CD4-positive, alpha-beta T cell treated with Interferon gamma for 1 hour (primary cell): ENCODE data around the gene BLTP3A.
"Not testable (repeated sequence)": the region's sequence is repeated elsewhere in the genome, so short reads cannot be mapped to it uniquely, and the experiment has no call there.

Experiments
- DNase-seq: peaks from one replicate; pipeline ENCODE4 v3.0.0-alpha.2; 2020

BLTP3A gene

GRCh38 chr6:34793877-34794276 lies 2.0 kb downstream of the BLTP3A start:
- DNase-seq = no peak

GRCh38 chr6:34795836-34796425 lies 4.0 kb downstream of the BLTP3A start:
- DNase-seq = no peak

GRCh38 chr6:34798057-34798456 lies 6.2 kb downstream of the BLTP3A start:
- DNase-seq = no peak

- DNase-seq = no peak
These were observed 7.7 kb downstream of the BLTP3A start for GRCh38 chr6:34799547-34799946.

GRCh38 chr6:34804543-34804942 lies 12.7 kb downstream of the BLTP3A start:
- DNase-seq = no peak

- not testable (repeated sequence) for DNase-seq
These were observed 13.2 kb downstream of the BLTP3A start for GRCh38 chr6:34805074-34805473.

- DNase-seq = no peak
These were observed 15.0 kb downstream of the BLTP3A start for GRCh38 chr6:34806738-34807453.

GRCh38 chr6:34808473-34808872 lies 16.6 kb downstream of the BLTP3A start:
- not testable (repeated sequence) for DNase-seq

GRCh38 chr6:34809419-34809818 lies 17.5 kb downstream of the BLTP3A start:
- not testable (repeated sequence) for DNase-seq

GRCh38 chr6:34810017-34810882 lies 18.4 kb downstream of the BLTP3A start:
- no peak for DNase-seq

GRCh38 chr6:34810936-34811632 lies 19.2 kb downstream of the BLTP3A start:
- DNase-seq = no peak

GRCh38 chr6:34813028-34813713 lies 21.3 kb downstream of the BLTP3A start:
- DNase-seq = no peak

- no peak for DNase-seq
These were observed 24.9 kb downstream of the BLTP3A start for GRCh38 chr6:34816635-34817301.

- DNase-seq = no peak
These were observed 25.6 kb downstream of the BLTP3A start for GRCh38 chr6:34817446-34817845.

GRCh38 chr6:34818872-34819570 lies 27.1 kb downstream of the BLTP3A start:
- DNase-seq = not testable (repeated sequence)

GRCh38 chr6:34819571-34820480 lies 27.9 kb downstream of the BLTP3A start:
- no peak for DNase-seq

- no peak for DNase-seq
These were observed 37.3 kb downstream of the BLTP3A start for GRCh38 chr6:34829137-34829536.

GRCh38 chr6:34832942-34833341 lies 41.1 kb downstream of the BLTP3A start:
- DNase-seq = no peak

GRCh38 chr6:34834789-34835518 lies 43.1 kb downstream of the BLTP3A start:
- DNase-seq = no peak
